Sigmoid colon (tissue), 3 donors: ENCODE measurements around the gene COL5A1.

Source experiments
- CTCF ChIP-seq, 4 experiments: fragments of 450-650 bp in 3 of 4; fragments of 200-600 bp in 1 of 4; IDR thresholded peaks; one replicate each; pipeline ENCODE4 v1.5.1; 2016 to 2019; ENCODE audit warnings: antibody characterized with exemption in 4 of 4, mild to moderate bottlenecking in 3 of 4, moderate library complexity in 2 of 4
- POLR2A ChIP-seq, 2 donors: fragments of 450-650 bp; IDR thresholded peaks; one replicate each; pipeline ENCODE4 v1.6.1; 2016; ENCODE audit warnings: antibody characterized with exemption in 2 of 2, mild to moderate bottlenecking in 2 of 2, moderate library complexity in 2 of 2

DNA sequence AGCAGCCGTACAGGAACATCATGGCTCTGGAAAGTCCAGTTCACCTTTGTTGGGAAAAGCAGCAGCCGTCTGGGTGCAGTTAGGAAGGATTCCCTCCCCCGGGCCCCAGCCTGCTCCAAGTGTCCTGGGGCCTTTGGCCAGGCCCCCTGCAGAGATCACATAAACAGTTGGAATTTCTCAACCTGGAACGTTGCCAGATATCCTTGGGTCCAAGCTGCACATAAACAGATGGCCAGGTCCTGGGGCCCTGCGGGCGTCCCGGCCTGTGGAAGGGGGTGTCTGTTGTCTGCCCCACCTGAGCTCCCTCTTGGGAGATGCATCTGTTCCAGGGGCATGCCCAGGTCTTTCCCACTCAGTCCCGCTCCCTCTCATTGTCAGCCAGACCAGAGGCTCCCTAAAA lies 92.7 kb downstream of the COL5A1 start:
- TF ChIP-seq CTCF (IDR thresholded peaks at IDR 0.05) (no peak), POLR2A (IDR thresholded peaks at IDR 0.05) (no peak)
